CD4-positive, alpha-beta T cell treated with Interleukin-6 for 4 hours (primary cell): ENCODE results near the gene AXIN2.
"Not testable (repeated sequence)": the region's sequence is repeated elsewhere in the genome, so short reads cannot be mapped to it uniquely, and the experiment has no call there.

ENCODE experiments used
- DNase-seq: peaks from one replicate; pipeline ENCODE4 v3.0.0-alpha.2; 2020; ENCODE audit warnings: mixed read lengths

Gene AXIN2

DNA sequence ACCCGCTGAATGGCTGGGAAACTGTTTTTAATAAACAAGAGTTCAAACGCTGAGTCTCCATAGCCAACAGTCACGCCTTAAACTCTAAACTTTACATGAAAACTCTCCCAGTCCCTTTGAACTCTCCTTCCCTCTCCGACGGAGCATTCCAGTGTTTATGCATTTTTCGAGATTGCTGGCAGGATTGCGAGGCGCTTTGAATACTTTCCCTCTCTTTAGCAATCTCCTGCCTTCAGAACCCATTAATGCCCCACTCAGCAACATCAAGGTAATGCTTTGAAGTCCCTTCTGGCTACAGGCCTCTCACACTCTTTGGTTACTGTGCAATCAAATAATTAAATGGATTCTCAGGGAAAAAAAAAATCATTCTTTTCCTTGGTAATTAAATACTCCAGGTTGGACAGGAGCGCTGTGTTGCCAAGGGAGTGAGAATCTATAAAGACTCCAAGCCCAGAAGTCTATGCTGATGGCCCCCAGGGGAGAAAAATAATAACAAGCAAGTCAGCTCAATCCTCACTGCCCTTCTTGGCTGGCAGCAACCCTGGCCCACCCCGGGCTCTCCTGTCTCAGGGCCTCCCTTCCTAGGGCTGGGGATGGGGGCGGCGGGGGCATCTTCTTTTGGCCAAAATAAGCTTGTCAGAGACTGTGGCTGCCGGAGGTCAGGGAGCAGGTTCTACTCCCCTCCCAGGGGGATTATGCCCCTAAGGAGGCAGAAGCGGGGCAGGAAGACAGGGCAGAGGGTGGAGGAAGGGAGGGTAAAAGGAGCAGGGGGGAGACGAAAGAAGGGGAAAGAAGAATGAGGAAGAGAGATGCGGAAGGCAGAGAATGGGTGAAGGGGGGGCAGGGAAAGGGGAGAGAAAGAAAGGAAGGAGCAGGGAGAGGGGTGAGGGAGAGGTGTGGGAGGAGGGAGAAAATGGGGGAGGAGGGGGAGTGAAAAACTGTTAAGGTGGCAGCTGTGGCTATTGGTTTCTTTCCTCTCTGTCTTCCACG, 45.2 kb downstream of the AXIN2 start:
- DNase-seq, result no peak

DNA sequence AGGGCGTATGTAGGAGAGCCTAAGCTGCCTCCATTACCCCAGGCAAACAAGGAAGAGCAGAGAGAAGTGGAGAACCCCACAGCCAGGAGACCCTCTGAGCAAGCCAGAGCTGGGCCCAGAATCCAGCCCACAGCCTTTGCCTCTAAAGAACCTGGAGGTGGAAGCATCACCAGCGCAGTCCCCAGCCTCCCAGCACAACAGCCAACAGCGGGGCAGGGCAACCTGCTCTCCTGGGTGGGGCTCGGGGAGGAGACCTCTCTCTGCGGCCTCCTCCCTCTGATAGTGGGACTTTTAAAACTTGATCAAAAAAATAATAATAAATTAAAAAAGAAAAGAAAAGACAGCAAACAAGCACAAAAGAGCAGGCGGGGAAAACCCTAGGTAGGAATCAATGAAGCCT, 45.9 kb downstream of the AXIN2 start:
- DNase-seq, result no peak

DNA sequence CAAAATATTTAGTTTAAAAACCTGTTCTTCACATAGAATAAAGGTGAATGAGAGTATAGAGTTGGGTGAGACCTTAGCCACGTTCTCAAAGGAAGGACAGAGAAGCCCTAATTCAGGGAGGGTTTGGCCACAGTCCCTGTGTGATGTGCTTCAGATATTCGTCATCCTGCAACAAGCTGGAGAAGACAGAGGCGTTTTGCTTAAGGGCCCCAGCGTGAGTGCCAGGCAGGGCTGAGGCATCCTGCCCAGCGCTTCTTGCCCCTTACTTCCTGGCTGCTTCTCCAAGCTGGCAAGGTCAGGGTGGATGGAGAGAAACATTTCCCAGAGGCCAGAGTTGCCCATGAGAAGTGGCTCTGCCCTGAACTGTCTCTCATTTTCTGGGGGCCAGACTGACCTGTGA, 46.9 kb downstream of the AXIN2 start:
- DNase-seq, result no peak

DNA sequence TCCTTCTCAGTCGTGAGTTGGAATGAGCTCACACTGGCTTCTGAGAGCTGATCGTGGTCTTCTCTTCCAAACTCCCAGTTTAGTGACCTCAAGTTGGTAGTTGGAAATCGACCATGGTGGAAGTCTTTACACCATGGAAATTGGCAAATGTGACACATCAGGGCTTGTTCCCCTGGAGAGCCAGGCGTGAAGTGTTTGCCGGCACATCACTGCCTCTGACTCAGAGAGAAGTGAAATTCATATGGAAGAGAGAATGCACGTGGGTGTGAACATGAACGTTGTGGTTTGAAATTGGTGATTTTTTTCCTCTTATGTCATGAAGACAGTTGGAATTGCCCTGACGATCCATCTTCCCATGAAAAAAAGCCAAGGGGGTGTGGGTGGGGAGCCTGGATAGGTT, 47.4 kb downstream of the AXIN2 start:
- DNase-seq, result no peak

DNA sequence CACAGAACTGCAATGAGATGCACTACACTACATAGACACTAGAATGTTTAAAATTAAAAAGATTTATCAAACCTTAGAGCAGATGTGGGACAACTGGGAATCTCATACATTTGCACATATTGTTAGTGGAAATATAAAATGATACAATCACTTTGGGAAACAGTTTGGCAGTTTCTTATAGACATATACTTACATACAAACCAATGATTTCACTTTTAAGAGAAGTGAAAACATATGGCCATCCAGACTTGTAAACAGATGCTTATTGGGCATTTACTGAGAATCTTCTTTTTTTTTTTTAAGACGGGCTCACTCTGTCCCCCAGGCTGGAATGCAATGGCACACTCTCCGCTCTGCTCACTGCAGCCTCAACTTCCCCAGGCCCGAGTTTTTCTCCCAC, 50.1 kb downstream of the AXIN2 start:
- DNase-seq, result no peak

DNA sequence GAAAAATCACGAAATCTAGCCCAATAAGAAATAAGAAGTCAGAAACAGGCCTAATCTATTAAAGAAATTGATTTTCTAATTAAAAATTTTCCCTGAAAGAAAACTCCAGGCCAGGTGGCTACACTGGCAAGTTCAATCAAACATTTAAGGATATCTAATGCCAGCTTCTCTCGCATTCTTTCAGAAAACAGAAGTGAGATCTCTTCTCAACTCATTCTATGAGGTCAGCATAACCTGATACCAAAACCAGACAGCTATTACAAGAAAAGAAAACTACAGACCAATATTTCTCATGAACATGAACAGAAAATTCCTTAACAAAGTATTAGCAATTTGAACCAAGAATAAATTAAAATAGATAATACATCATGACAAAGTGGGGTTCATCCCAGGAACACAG, 52.4 kb downstream of the AXIN2 start:
- no peak for DNase-seq

DNA sequence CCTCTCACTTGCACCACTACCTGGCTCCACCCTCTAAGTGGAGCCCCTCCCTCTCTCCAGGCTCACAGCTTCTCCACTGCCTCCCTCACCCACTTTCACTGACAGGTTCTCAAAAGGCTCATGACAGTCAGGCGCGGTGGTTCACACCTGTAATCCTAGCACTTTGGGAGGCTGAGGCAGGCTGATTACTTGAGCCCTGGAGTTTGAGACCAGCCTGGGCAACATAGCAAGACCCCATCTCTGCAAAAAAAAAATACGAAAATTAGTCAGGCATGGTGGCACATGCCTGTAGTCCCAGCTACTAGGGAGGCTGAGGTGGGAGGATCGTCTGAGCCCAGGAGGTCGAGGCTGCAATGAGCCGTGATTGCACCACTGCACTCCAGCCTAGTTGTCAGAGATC, 56.8 kb downstream of the AXIN2 start:
- DNase-seq, result not testable (repeated sequence)

DNA sequence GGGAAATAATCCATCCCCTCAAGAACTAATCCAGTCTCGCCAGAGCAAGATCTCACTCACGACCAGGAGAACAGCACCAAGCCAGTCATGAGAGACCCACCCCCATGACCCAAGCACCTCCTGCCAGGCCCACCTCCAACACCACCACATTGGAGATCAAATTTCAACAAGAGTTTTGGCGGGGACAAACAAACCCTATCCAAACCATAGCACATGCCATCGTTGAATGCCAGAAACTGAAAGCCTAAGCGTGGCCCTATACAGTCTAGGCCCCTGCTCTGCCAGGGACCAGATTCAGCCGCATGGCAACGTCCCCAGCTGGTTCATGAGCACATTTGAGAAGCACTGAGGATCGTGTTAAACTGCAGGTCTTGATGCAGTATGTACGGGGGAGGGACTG, 57.3 kb downstream of the AXIN2 start:
- no peak for DNase-seq

DNA sequence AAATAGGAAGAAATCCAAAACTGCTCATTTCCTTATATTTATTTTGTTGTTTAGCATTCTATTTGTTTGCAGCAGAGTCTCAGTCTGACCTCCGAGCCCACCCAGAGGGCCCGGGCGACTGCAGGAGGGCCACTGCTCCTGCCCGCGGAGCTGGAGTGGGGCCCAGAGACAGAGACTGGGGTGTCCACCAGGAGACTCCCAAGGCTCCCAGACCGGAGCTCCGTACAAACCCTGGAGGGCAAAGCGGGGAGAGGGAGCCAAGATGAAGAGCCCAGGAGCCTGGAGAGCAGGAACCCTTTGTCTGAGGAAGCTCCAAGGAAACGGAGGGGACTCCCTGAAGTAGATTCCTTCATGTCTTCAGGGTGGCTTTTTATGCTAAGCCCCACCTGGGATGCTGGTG, 57.9 kb downstream of the AXIN2 start:
- no peak for DNase-seq

DNA sequence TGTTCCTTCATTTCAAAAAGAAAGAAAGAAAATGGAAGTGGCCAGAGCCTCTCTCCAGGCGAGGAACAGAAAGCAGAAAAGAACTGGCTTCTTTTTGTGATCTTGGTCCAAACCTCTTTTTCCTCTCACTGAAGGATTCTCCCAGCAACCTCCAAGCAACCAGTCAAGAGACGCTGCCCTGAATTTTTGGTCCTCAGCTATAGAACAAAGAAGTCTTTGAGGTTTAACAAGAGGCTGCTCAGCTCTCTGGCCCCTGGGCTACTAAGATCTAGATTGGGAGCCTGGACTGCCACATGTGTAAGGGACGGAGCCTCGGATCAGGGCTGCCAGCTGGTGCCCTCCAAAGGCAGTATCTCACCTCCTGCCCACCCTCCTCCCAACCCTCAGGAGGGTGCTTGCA, 62.6 kb downstream of the AXIN2 start:
- no peak for DNase-seq

DNA sequence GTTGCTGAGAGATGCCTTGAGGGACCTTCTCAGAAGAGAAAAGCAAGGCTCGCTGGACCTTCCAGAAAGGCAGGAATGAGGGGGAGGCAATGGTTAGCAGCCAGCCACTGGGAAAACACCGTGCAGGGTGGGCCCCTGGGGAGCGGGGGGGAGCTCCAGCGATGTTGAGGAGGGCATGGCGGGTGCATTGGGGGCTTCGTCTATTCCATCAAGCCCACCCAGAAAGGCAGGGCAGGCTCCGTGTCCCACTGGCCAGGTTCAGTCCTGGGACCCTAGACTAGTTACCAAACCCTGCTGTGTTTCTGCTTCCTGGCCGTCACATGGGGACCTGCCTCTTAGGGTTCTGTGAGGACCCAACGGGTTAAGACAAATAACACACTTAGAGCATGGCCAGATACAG, 64.6 kb downstream of the AXIN2 start:
- no peak for DNase-seq

DNA sequence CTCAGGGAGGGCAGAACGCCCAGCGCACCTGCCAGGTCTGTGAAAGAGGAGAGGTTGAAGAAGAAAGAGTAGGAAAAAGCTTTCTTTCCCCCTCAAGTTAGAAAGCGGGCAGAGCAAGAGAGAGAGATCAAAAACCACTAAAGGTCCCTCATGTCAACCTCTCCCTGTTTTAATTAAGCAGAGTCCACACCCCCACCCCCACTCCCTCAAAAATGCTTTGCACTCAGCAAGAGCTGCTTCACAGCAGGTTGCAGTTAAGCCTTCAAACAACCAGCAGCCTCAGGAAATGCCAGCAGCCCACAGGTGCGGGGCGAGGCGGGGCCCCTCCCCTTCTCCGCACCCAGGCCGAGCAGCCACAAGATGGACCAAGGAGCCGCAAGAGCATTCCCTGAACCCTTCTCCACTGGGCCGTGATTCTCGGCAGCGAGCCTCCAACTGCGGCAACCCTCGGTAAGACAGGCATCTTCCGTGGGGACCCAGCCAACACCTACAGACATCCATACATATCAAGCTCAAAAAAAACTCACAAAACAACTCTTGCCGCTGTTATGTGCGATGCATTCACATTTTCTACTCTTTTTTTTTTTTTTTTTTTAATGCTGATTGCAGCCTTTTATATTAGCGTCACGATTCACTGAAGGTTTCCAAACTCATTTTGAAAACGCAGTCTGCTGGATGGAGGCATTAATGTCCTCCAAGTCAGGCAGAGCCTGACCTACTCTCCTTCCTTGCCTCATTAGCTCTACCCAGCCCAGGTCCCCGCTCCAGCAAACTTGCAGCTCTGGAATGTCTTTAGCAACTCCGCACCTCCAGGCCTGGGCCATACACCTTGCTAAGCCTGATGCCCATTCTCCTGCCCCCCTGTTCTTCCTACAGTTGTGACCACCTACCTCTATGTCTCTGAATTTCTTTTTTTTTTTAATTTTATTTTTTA, 66.1 kb downstream of the AXIN2 start:
- DNase-seq, result peak; percentile 32

DNA sequence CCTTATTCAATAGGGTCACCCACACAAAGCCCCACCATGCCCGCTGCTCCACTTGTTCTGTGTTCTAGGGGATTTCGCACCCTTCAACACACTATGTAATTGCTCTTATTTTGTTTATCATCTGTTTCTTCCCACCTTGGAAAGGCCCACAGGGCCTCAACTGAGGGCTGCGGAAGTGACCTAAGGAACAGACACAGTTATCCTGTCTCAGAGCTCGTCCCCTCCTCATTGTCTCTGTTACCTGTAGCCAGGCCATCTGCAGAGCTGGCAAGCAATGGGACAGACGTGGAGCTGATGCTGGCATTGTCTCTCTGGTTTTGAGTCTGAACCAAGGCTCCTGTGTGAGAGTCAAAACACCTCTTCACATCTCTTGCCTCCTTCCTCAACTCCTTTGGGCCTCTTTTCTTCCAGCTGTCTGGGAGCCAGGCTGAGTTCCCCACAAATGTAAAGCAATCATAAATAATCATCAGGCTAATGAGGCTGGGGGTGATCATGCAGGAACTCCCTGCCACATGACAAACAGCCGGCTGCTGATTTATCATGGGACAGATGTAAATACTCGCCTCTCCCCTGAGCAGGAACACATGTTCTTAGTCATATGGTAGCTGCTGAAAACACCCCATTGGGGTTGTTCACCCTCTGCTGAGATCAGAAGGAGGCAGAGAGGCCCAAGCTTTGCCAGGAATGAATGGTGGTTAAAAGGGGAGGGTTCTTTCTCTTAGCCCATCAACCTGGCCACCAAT, 71.9 kb downstream of the AXIN2 start:
- DNase-seq, result no peak

DNA sequence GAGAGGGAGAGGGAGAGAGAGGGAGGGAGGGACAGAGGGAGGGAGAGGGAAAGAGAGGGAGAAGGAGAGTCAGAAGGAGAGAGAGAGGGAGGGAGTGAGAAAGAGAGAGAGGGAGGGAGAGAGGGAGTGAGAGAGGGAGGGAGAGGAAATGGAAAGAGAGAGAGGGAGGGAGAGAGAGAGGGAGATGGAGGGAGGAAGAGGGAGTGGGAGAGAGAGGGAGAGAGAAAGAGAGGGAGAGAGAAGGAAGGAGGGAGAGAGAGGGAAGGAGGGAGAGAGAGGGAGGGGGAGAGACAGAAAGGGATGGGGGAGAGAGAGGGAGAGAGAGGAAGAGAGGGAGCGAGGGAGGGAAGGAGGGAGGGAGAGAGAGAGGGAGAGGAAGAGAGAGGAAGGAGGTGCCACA, 72.8 kb downstream of the AXIN2 start:
- no peak for DNase-seq

DNA sequence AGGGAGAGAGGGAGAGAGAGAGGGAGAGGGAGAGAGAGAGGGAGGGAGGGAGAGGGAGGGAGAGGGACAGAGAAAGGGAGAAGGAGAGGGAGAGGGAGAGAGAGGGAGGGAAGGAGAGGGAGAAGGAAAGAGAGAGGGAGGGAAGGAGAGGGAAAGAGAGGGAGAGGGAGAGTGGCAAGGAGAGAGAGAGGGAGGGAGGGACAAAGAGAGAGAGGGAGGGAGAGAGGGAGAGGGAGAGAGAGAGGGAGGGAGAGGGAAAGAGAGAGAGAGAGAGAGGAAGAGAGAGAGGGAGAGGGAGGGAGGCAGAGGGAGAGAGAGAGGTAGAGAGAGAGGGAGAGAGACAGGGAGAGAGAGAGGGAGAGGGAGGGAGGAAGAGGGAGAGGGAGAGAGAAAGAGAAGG, 73.5 kb downstream of the AXIN2 start:
- DNase-seq, result no peak

DNA sequence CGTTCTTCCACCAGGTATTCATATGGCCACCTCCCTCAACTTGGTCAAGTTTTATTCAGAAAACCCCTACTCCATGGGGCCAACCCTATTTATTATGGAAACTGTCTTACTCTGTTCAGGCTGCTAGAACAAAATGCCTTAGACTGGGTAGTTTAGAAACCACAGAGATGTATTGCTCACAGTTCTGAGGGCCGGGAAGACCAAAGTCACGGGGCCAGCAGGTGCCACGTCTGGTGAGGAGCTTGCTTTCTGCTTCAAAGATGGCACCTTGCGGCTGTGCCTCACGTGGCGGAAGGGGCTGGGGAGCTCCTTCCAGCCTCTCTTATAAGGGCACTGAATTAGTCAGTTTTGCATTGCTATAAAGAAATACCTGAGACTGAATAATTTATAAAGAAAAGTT, 74.3 kb downstream of the AXIN2 start:
- DNase-seq, result no peak

DNA sequence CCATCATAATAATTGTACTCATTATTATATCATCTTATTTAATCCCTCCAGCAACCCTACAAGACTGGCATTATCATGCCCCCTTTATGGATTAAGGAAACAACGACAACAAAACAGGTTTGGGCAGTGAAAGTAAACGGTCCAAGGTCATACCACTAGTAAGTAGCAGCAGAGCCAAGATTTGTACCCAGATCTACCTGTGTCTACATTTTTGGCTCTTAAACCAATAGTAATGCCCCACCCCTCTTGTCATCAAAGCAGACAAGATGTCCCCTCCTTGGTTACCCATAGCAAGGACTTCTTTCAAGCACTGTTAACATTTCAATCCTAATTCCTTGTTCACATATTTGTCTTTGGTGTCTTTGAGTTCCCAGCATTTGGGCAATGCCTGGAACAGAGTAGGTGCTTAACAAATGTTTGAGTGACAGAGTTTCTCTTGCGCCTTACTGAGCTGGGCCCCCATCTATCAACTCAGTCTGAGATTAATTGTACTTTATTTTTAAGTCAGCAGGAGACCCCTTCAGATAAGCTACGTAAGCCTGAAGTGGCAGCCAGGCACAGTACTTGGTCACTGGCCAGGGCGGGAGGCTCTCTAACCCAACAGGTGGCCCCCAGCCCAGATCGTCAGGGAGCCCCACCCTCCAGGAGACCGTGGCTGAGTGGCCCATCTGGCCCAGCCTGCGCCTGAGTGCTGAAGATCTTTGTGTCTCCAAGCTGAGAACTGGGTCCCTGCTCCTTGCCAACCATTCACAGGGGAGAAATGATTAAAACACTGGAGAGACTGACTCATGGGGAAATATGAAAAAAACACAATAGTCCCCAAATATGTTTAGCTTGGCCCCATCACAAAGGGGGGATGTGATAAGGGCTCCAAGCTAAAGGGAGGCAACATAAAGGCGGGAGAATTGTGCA, 75.8 kb downstream of the AXIN2 start:
- DNase-seq, result no peak

DNA sequence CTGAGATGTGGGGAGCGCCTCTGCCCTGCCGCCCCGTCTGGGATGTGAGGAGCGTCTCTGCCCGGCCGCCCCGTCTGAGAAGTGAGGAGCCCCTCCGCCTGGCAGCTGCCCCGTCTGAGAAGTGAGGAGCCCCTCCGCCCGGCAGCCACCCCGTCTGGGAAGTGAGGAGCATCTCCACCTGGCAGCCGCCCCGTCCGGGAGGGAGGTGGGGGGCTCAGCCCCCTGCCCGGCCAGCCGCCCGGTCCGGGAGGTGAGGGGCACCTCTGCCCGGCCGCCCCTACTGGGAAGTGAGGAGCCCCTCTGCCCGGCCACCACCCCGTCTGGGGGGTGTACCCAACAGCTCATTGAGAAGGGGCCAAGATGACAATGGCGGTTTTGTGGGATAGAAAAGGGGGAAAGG, 77.0 kb downstream of the AXIN2 start:
- not testable (repeated sequence) for DNase-seq

DNA sequence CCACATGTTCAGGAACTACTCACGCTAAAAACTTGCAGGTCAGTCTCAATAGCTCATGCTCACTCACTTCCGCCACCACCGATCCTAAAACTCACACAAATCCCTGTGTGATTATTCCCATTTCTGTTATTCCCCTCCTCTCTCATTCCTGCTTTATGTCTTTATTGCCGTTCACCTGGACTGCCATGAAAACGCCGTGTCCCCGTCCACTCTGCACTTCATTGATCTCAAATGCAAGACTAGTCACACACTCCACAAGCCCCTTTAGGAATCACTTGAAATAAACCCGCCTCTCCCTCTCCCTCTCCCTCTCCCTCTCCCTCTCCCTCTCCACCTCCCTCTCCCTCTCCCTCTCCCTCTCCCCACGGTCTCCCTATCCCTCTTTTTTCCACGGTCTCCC, 78.0 kb downstream of the AXIN2 start:
- DNase-seq, result no peak

DNA sequence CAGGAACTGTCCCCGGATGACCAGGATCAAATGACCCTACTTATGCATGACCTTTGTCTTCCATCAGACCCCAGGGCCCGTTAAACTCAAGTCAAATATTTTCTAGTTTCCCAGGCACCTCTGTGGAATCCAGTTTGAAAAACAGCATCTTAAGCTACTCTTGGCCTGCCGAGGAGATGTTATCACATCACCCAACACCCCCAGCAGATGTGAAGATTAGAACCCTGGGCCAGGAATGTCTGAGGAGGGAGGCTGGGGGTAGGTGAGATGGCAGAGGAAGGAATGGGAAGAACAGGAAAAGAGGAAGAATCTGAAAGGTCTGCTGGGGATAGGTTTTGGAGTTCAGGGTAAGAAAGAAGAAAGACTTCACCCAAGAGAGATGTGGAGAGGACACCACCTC, 79.2 kb downstream of the AXIN2 start:
- DNase-seq, result no peak

DNA sequence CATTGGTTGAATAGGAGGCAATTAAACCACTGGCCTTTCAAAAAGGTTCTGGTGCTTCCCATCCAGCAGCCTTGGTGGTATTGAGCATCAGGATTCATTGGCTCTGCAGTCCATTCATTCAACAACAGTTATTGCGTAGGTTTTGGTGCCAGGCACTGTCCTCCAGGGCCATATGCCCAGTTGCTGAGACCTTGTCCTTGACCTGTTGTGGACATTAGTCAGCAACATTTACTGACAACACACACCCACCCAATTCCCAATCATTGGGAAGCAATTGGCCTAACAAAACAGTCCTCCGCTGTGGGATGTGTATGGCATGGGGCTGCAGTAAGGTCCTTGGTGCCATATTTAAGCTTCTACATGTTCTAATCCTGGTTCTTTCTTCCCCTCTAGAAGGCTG, 82.2 kb downstream of the AXIN2 start:
- DNase-seq, result no peak
